Neural crest cell (in vitro differentiated cells): ENCODE data around the gene MPZL3. TPM values are rescaled to one million over a fixed set of nuclear protein-coding genes. Genes with fewer than 3 reads are reported as not detected.

Experiments used
- DNase-seq: peaks from one replicate; pipeline ENCODE4 v3.0.0; 2021; ENCODE audit warnings: low read depth, mixed read lengths, low spot score
- H3K27ac Mint-ChIP-seq: one replicate; pipeline ENCODE4 v1.8.0; 2021; ENCODE audit warnings: mild to moderate bottlenecking, mixed read lengths; ENCODE audit not compliant: unreplicated experiment
- H3K27me3 Mint-ChIP-seq: 2 replicates; pipeline ENCODE4 v1.8.0; 2021; ENCODE audit warnings: low read depth, mild to moderate bottlenecking, mixed read lengths
- H3K36me3 Mint-ChIP-seq: 2 replicates; pipeline ENCODE4 v1.8.0; 2021; ENCODE audit warnings: low read depth, mild to moderate bottlenecking, mixed read lengths
- H3K4me1 Mint-ChIP-seq: 2 replicates; pipeline ENCODE4 v1.8.0; 2021; ENCODE audit warnings: mixed read lengths
- H3K4me3 Mint-ChIP-seq: one replicate; pipeline ENCODE4 v1.8.0; 2021; ENCODE audit warnings: mild to moderate bottlenecking, mixed read lengths
- H3K9me3 Mint-ChIP-seq: 2 replicates; pipeline ENCODE4 v1.8.0; 2021; ENCODE audit warnings: mixed read lengths
- CTCF ChIP-seq: fragments of 200-600 bp; sonication (generic); conservative IDR thresholded peaks from 2 replicates; pipeline ENCODE4 v1.5.0; 2021; ENCODE audit warnings: antibody characterized with exemption, mild to moderate bottlenecking
- total RNA-seq: library from RNA; stranded (reverse); gene quantifications from 2 replicates; pipeline ENCODE4 v1.2.1, GENCODE V29; 2021

Gene MPZL3
- total RNA-seq, 1 donor from 2014 or later = 0.35 TPM

- Mint-ChIP-seq H3K27ac (no peak overlapping the region), H3K27me3 (peaks cover 74% of the 10 kb centered on the region)
- TF ChIP-seq CTCF = no peak
Observed at GRCh38 chr11:118215765-118216164, 36.4 kb downstream of the MPZL3 start.

GRCh38 chr11:118215262-118215661 is 36.9 kb downstream of the MPZL3 start:
- H3K36me3 Mint-ChIP-seq = no peaks in the 10 kb centered on the region
- DNase-seq = no peak
- H3K9me3 Mint-ChIP-seq = peaks cover 4% of the 10 kb centered on the region
- peaks cover 11% of the 10 kb centered on the region for H3K4me1 Mint-ChIP-seq
- no peak for TF ChIP-seq CTCF
- H3K27ac Mint-ChIP-seq = no peak overlapping the region
- peaks cover 77% of the 10 kb centered on the region for H3K27me3 Mint-ChIP-seq
- no peak overlapping the region for H3K4me3 Mint-ChIP-seq

More at GRCh38 chr11:118215765-118216164, 36.4 kb downstream of the MPZL3 start:
- Mint-ChIP-seq H3K4me3 (no peak overlapping the region), H3K9me3 (peaks cover 4% of the 10 kb centered on the region), H3K4me1 (peaks cover 8% of the 10 kb centered on the region), H3K36me3 (no peaks in the 10 kb centered on the region)
- DNase-seq = no peak

GRCh38 chr11:118214210-118214914 is 37.8 kb downstream of the MPZL3 start:
- Mint-ChIP-seq H3K9me3 (peaks cover 4% of the 10 kb centered on the region), H3K27me3 (peaks cover 72% of the 10 kb centered on the region), H3K4me1 (peaks cover 11% of the 10 kb centered on the region), H3K27ac (no peak overlapping the region), H3K36me3 (no peaks in the 10 kb centered on the region), H3K4me3 (no peak overlapping the region)
- no peak for DNase-seq
- TF ChIP-seq CTCF = no peak

- Mint-ChIP-seq H3K4me3 (no peak overlapping the region), H3K27ac (no peak overlapping the region), H3K36me3 (no peaks in the 10 kb centered on the region), H3K9me3 (peaks cover 4% of the 10 kb centered on the region), H3K27me3 (peaks cover 72% of the 10 kb centered on the region), H3K4me1 (peaks cover 11% of the 10 kb centered on the region)
- DNase-seq = no peak
- TF ChIP-seq CTCF = no peak
Observed at GRCh38 chr11:118213781-118214180, 38.4 kb downstream of the MPZL3 start.

GRCh38 chr11:118213201-118213600 is 39.0 kb downstream of the MPZL3 start:
- Mint-ChIP-seq H3K27me3 (peaks cover 75% of the 10 kb centered on the region), H3K36me3 (no peaks in the 10 kb centered on the region), H3K9me3 (peaks cover 4% of the 10 kb centered on the region), H3K4me3 (no peak overlapping the region), H3K4me1 (peaks cover 11% of the 10 kb centered on the region), H3K27ac (no peak overlapping the region)
- TF ChIP-seq CTCF = no peak
- DNase-seq = no peak
